Psoas muscle (tissue), 8 donors: ENCODE data around the gene KIF11. TPM values are rescaled to one million over a fixed set of nuclear protein-coding genes. Genes with fewer than 3 reads are reported as not detected.

Source experiments
- ATAC-seq, 4 donors: fragments of 200-7000 bp; cut with Tn5 transposase; one replicate each; pipeline ENCODE4 v1.9.1; 2020; ENCODE audit warnings: moderate library complexity in 3 of 4, mild to moderate bottlenecking in 2 of 4
- DNase-seq, 2 donors: peaks; one replicate each; pipeline ENCODE4 v3.0.0-alpha.2; 2020
- H3K27ac ChIP-seq: fragments of 200-600 bp; one replicate; pipeline ENCODE4 v1.8.0; 2022
- H3K27me3 ChIP-seq, 3 donors: fragments of 200-600 bp in 1 of 3; one replicate each; pipeline versions ENCODE4 v1.6.1 to v1.8.0; 2013 to 2022; ENCODE audit warnings: low read length in 2 of 3, mild to moderate bottlenecking in 2 of 3, moderate library complexity in 1 of 3; ENCODE audit not compliant: insufficient read depth in 3 of 3
- H3K36me3 ChIP-seq, 2 donors: fragments of 200-600 bp in 1 of 2; one replicate each; pipeline versions ENCODE4 v1.6.1 to v1.8.0; 2013 to 2022; ENCODE audit warnings: low read depth in 1 of 2, mild to moderate bottlenecking in 1 of 2, moderate library complexity in 1 of 2; ENCODE audit not compliant: insufficient read depth in 1 of 2
- H3K4me1 ChIP-seq: fragments of 200-600 bp; one replicate; pipeline ENCODE4 v1.8.0; 2022
- H3K4me3 ChIP-seq: fragments of 200-600 bp; one replicate; pipeline ENCODE4 v1.8.0; 2022; ENCODE audit warnings: mild to moderate bottlenecking
- H3K9me3 ChIP-seq: fragments of 200-600 bp; one replicate; pipeline ENCODE4 v1.8.0; 2022
- CTCF ChIP-seq: fragments of 200-600 bp; IDR thresholded peaks from one replicate; pipeline ENCODE4 v1.8.0; 2022; ENCODE audit warnings: antibody characterized with exemption
- WGBS, 3 donors: extraction: QIAGEN DNeasy Blood & Tissue Kit; methylation state at CpG; one replicate each; pipeline versions ENCODE4 v1.1.6 to v1.1.7; 2013; 5-methylcytosine and 5-hydroxymethylcytosine counted together
- intact Hi-C, 2 donors: fragments of 100-400 bp; cut with DNase I; formaldehyde crosslinking; loops; one replicate each; pipeline versions ENCODE4 v1.11.0 to v1.14.2; 2022
- polyA plus RNA-seq, 3 donors: library from polyadenylated mRNA; stranded (reverse); fragments of 200-250 nt; gene quantifications; one replicate each; pipeline ENCODE4 v1.2.3, GENCODE V29; 2013
- total RNA-seq, 4 donors: library from RNA; stranded (reverse); fragmentation: NEBNext Ultra II Directional in 2 of 4; extraction: Animal tissue kit (Norgen Biotek cat#: 25700) in 2 of 4; gene quantifications; one replicate each; pipeline versions ENCODE4 v1.2.1 to v1.2.4, GENCODE V29; 2021 to 2023
- donor health status: healthy with polysubstance abuse.
- donor health status: DM: no; HTN: no; CAD: no; lungs with moderate emphysema.
- donor health status: Bipolar disorder and iron deficiency.
- donor health status: healthy.
- donor health status: DM: yes; HTN: yes; CAD: no.
- donor health status: DM: no; HTN: no; CAD: no.
- donor health status: DM: no; HTN: no; CAD: no.
- donor health status: DM: yes; HTN: yes; CAD: no.

KIF11 gene
- total and polyA plus RNA-seq, 7 donors: 0.08 to 0.40 (median 0.23) TPM

GRCh38 chr10:92573091-92573797 lies 19.7 kb upstream of the KIF11 start:
- Histone ChIP-seq H3K36me3 (peaks cover 0 to 10% of the 10 kb centered on the region in 2 donors), H3K27ac (peak overlapping the region; percentile 96), H3K9me3 (no peaks in the 10 kb centered on the region), H3K4me1 (peaks cover 39% of the 10 kb centered on the region), H3K4me3 (peak overlapping the region; percentile 93), H3K27me3 (no peaks in the 10 kb centered on the region)
- ATAC-seq: peak; percentile 26 to 57 (median 54)
- 0 to 1% (median 0%) methylated on average over 50 to 56 of the region's 56 CpGs for WGBS, 3 donors
- TF ChIP-seq CTCF: peak; percentile 11
- peak; percentile 39 to 59 for DNase-seq
- intact Hi-C loops: loop anchor here in 1 of 2 donors (5.0 kb wide), 1 partner anchor 56 kb away; no protein-coding TSS in a partner anchor

GRCh38 chr10:92573798-92574547 lies 19.0 kb upstream of the KIF11 start, which contains the start of gene IDE:
Gene IDE, minus strand, starts transcription at chr10:92574093. Its CDS starts 74 bp downstream, at chr10:92574019.
- peak; percentile 74 for TF ChIP-seq CTCF
- peak; percentile 89 to 93 for DNase-seq
- Histone ChIP-seq H3K27me3 (no peaks in the 10 kb centered on the region), H3K4me3 (peak within 1 kb of the TSS; percentile 93), H3K27ac (peak within 1 kb of the TSS; percentile 96), H3K9me3 (no peaks in the 10 kb centered on the region), H3K4me1 (peaks cover 39% of the 10 kb centered on the region), H3K36me3 (peaks cover 0 to 9% of the 10 kb centered on the region in 2 donors)
- intact Hi-C loops: loop anchor here (1.0 to 5.0 kb wide), 2 partner anchors 57 kb away; no protein-coding TSS in a partner anchor
- ATAC-seq: peak; percentile 93 to 94 (median 94)
- WGBS, 3 donors: 0 to 1% (median 0%) methylated on average over 60 to 80 of the region's 80 CpGs

GRCh38 chr10:92574548-92575261 lies 18.2 kb upstream of the KIF11 start:
- ATAC-seq (no peak), DNase-seq (no peak)
- WGBS, 3 donors: 10 to 11% (median 11%) methylated on average over 22 of the region's 22 CpGs

More at GRCh38 chr10:92574548-92575261, 18.2 kb upstream of the KIF11 start:
- no peaks in the 10 kb centered on the region for H3K27me3 ChIP-seq
- peaks cover 31% of the 10 kb centered on the region for H3K4me1 ChIP-seq
- peak overlapping the region; percentile 96 for H3K27ac ChIP-seq
- intact Hi-C loops: loop anchor here (1.0 to 5.0 kb wide), 2 partner anchors 57 kb away; no protein-coding TSS in a partner anchor
- peaks cover 0 to 1% of the 10 kb centered on the region in 2 donors for H3K36me3 ChIP-seq
- H3K9me3 ChIP-seq: no peaks in the 10 kb centered on the region
- no peak for TF ChIP-seq CTCF
- peak overlapping the region; percentile 93 for H3K4me3 ChIP-seq
